KMS-11 (cell line): ENCODE measurements around the gene NEDD4L.

Experiments used
- H2AFZ ChIP-seq: fragments of 200-600 bp; sonication (generic); 2 replicates; pipeline ENCODE4 v1.6.1; 2016; ENCODE audit warnings: antibody characterized with exemption, mixed run types, low read depth
- H3K27ac ChIP-seq: fragments of 200-600 bp; sonication (generic); 2 replicates; pipeline ENCODE4 v1.6.1; 2016; ENCODE audit warnings: mild to moderate bottlenecking, mixed run types
- H3K27me3 ChIP-seq: fragments of 200-600 bp; sonication (generic); 2 replicates; pipeline ENCODE4 v1.6.1; 2017; ENCODE audit warnings: mild to moderate bottlenecking, low read depth, mixed run types, moderate library complexity; ENCODE audit not compliant: insufficient read depth
- H3K36me3 ChIP-seq: fragments of 200-600 bp; sonication (generic); 2 replicates; pipeline ENCODE4 v1.6.1; 2017; ENCODE audit warnings: mild to moderate bottlenecking, mixed run types; ENCODE audit not compliant: insufficient read depth
- H3K4me1 ChIP-seq: fragments of 200-600 bp; sonication (generic); 2 replicates; pipeline ENCODE4 v1.6.1; 2016; ENCODE audit warnings: mild to moderate bottlenecking, low read depth, mixed run types; ENCODE audit not compliant: poor library complexity, severe bottlenecking
- H3K4me2 ChIP-seq: fragments of 200-600 bp; sonication (generic); 2 replicates; pipeline ENCODE4 v1.7.0; 2016; ENCODE audit warnings: mild to moderate bottlenecking, mixed run types
- H3K4me3 ChIP-seq: fragments of 200-600 bp; sonication (generic); IDR thresholded peaks from 2 replicates; pipeline ENCODE4 v1.6.1; 2017; ENCODE audit warnings: low read depth, low read length, mixed read lengths; ENCODE audit not compliant: insufficient read depth
- H3K79me2 ChIP-seq: fragments of 200-600 bp; sonication (generic); 2 replicates; pipeline ENCODE4 v1.6.1; 2016; ENCODE audit warnings: low read depth, mixed run types; ENCODE audit not compliant: insufficient read depth
- H3K9ac ChIP-seq: fragments of 200-600 bp; sonication (generic); 2 replicates; pipeline ENCODE4 v1.6.1; 2016; ENCODE audit warnings: mild to moderate bottlenecking, mixed run types
- H4K20me1 ChIP-seq: fragments of 200-600 bp; sonication (generic); 2 replicates; pipeline ENCODE4 v1.6.1; 2016; ENCODE audit warnings: mild to moderate bottlenecking, mixed run types; ENCODE audit not compliant: insufficient read depth
- CTCF ChIP-seq: fragments of 200-600 bp; sonication (generic); conservative IDR thresholded peaks from 2 replicates; pipeline ENCODE4 v1.6.1; 2017; ENCODE audit warnings: low read depth, mild to moderate bottlenecking, antibody characterized with exemption, low read length, moderate library complexity, mixed read lengths

NEDD4L gene

DNA sequence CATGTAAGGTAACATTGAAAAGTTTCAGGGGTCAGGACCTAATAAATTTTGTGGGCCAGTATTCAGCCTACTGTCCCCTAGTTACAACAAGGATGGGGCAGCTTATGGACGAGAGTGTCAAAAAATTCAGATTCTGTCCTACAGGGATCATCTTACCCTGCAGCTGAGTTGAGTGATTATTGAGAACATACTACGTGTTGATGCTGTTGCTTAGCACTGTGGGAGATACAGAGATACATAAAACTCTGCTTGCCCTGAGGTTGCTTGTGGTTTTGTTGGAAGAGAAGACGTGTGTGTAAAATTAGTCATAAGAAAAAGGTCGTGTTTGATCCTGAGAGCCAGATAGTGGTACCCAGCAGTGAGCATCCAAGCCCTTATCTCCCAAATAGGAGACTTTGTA is 253.2 kb downstream of the NEDD4L start:
- no peak overlapping the region for H3K4me2 ChIP-seq
- no peaks in the 10 kb centered on the region for H3K36me3 ChIP-seq
- no peak overlapping the region for H3K4me3 ChIP-seq
- no peak overlapping the region for H2AFZ ChIP-seq
- H3K4me1 ChIP-seq, result no peaks in the 10 kb centered on the region
- H4K20me1 ChIP-seq, result no peaks in the 10 kb centered on the region
- H3K79me2 ChIP-seq, result no peaks in the 10 kb centered on the region
- no peaks in the 10 kb centered on the region for H3K27me3 ChIP-seq
- no peak overlapping the region for H3K9ac ChIP-seq
- no peak overlapping the region for H3K27ac ChIP-seq
- TF ChIP-seq CTCF, result no peak

DNA sequence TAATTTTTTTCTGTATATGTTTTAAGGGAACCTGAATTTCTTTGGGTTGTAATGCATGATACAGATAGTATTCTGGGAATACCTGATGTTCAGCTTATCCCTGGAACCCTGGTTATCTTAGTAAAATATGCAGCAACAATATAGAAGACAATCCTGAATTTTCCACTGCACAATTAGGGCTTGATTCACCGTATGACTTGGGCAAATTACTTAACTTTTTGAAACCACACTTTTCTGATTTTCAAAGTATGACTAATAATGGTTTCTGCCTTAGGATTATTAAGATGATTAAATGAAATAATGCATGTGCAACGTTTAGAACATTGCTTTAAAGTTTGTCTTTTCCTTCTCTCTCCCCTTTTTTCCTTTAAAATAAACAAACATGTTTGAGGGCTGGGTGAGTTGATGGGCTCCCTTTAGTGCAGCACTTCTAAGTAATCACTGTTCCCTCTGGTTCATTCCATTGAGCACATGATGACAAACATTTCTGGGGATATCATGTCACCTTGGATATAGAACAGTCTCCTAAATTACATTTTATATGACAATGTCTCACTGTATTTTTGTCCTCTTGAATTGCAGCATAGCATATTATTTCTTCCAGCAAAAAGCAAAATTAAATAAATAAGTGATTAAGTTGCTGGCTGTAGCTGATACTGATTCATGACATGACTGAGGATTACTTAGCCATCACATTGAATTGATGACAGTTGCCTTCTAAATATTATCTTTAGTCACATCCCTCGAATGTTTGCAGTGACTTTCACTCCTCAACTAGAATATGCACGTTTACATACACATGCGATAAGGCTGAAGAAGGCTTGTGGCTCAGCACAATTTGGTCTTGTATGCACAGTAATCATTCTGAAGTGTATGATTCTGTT is 254.5 kb downstream of the NEDD4L start:
- Histone ChIP-seq H3K79me2 (no peaks in the 10 kb centered on the region), H3K9ac (no peak overlapping the region), H3K36me3 (no peaks in the 10 kb centered on the region), H4K20me1 (no peaks in the 10 kb centered on the region), H3K27ac (no peak overlapping the region), H3K27me3 (no peaks in the 10 kb centered on the region), H3K4me1 (no peaks in the 10 kb centered on the region), H3K4me3 (no peak overlapping the region), H2AFZ (no peak overlapping the region), H3K4me2 (no peak overlapping the region)
- TF ChIP-seq CTCF, result no peak

DNA sequence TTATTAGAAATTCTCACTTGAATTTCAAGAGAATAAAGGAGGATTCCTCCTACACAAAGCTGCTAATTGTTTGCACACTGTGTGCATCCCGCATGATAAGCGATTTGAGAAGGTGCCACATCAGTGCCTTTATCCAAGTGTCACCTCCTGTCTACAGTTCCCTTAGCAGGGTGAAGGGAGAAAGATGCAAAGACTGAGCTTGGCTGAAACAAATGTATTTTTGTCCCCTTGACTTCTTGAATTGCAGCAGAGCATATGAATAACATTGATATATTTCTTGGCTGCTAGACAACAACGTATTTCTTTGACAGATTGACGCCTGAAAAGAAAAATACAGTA is 255.1 kb downstream of the NEDD4L start:
- TF ChIP-seq CTCF, result no peak
- no peaks in the 10 kb centered on the region for H3K36me3 ChIP-seq
- H3K4me3 ChIP-seq, result no peak overlapping the region
- H3K4me2 ChIP-seq, result no peak overlapping the region
- no peak overlapping the region for H3K27ac ChIP-seq
- no peaks in the 10 kb centered on the region for H3K4me1 ChIP-seq
- no peaks in the 10 kb centered on the region for H4K20me1 ChIP-seq
- H3K79me2 ChIP-seq, result no peaks in the 10 kb centered on the region
- no peak overlapping the region for H3K9ac ChIP-seq
- no peaks in the 10 kb centered on the region for H3K27me3 ChIP-seq
- H2AFZ ChIP-seq, result no peak overlapping the region

DNA sequence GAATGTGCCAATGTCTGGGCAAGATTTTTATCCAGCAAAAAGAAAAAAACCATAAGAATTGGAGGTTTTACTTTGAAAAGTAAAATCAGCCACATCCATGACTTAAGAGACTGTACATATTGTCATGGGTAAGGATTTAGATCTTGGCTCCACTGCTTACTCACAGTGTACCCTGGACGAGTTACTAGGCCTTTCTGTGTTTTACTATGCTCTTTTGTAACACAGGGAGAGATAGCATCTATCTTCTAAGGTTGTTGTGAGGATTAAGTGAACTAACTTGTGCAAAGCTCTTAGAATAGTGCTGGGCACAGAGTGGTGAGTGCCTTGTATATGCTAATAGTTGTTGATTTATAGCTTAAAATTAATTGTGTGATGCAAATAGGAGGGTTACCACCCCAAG is 255.9 kb downstream of the NEDD4L start:
- Histone ChIP-seq H4K20me1 (no peaks in the 10 kb centered on the region), H3K9ac (no peak overlapping the region), H3K79me2 (no peaks in the 10 kb centered on the region), H3K27me3 (no peaks in the 10 kb centered on the region), H3K4me1 (no peaks in the 10 kb centered on the region), H3K36me3 (no peaks in the 10 kb centered on the region), H3K4me3 (no peak overlapping the region), H3K4me2 (no peak overlapping the region), H2AFZ (no peak overlapping the region), H3K27ac (no peak overlapping the region)
- TF ChIP-seq CTCF, result no peak
